AG10803 (cell line): ENCODE data around the gene RDX.

Source experiments
- DNase-seq: peaks from one replicate; pipeline ENCODE4 v3.0.0; 2010; ENCODE audit warnings: low read depth
- H3K4me3 ChIP-seq: 2 replicates; pipeline ENCODE4 v1.5.1; 2011; ENCODE audit warnings: mild to moderate bottlenecking, low read length, control low read depth
- CTCF ChIP-seq: conservative IDR thresholded peaks from 2 replicates; pipeline ENCODE4 v1.5.1; 2011; ENCODE audit warnings: mild to moderate bottlenecking, low read length, control low read depth, inconsistent platforms

The RDX gene

GRCh38 chr11:110172468-110173065, 123.8 kb downstream of the RDX start:
- DNase-seq, result no peak
- H3K4me3 ChIP-seq, result no peak overlapping the region
- TF ChIP-seq CTCF, result no peak

GRCh38 chr11:110169738-110170137, 126.7 kb downstream of the RDX start:
- no peak for DNase-seq
- no peak overlapping the region for H3K4me3 ChIP-seq
- no peak for TF ChIP-seq CTCF

DNA sequence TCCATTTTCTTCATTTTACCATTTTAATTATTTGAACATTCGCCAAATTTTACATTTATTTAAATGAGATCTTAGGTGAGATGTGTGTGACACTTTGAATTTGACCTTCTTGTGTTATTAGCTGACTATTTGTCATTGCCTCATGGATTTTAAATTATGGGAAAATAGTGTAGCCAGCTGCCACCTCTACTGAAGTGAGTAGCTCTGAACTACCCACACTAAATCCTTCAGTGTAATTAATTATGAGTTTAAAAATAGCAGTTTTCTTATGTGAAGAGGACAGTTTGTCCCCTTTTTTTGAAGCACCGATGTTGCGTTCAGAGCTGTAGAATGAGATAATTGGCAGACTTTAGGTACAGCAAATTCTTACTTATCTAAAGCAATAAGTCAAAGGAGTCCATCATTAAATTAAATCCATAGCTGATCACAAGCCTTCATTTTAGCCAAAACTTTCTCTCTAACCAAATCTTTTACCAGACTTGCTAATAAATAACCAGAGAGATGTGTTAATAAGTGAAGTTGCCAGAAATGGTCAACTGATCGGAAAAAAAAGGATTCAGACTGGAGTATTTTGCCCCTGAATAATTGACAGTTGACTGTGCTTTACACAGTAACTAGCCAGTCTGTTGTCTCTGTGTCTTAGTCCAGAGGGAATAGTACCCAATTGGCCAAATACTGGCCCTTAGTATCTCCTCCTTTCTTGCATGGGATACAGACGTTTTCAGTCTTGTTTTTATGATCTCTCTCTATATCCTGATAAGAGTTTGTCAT, 128.2 kb downstream of the RDX start:
- no peak for TF ChIP-seq CTCF
- no peak for DNase-seq
- no peak overlapping the region for H3K4me3 ChIP-seq

- TF ChIP-seq CTCF, result no peak
- no peak for DNase-seq
- H3K4me3 ChIP-seq, result no peak overlapping the region
Measured at GRCh38 chr11:110165039-110165925, 131.1 kb downstream of the RDX start.

DNA sequence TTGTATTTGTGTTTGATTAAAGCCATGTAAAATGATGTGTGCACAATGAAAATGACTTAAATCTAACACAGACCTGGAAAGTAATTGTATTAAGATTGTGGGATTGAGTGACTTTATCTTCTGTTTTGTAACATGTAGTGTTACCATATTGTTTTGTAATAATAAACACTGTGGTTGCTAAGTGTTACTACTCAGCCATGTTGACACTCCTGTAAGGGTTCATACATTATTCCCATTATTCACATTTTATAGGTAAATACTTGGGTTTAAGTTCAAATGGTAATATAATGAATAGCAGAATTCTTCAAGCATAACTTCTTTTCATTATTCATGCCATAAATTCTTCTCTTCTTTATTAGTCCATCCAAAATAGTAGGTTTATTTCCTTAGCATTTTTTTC, 134.2 kb downstream of the RDX start:
- no peak overlapping the region for H3K4me3 ChIP-seq
- peak; percentile 12 for DNase-seq
- TF ChIP-seq CTCF, result no peak

GRCh38 chr11:110161061-110161460, 135.4 kb downstream of the RDX start:
- DNase-seq, result no peak
- no peak overlapping the region for H3K4me3 ChIP-seq
- TF ChIP-seq CTCF, result no peak
